Measurements from ENCODE around the gene RGS16. TPM values are rescaled to one million over a fixed set of nuclear protein-coding genes. Genes with fewer than 3 reads are reported as not detected.

Gene RGS16
- total RNA-seq, 4 donors from 2014 or later, result 1.2 to 3.9 (median 3.5) TPM; not detected in 1

GRCh38 chr1:182641561-182641960 is 37.4 kb upstream of the RGS16 start:
- no peaks in the 10 kb centered on the region for H3K4me1 ChIP-seq
- H3K9me3 ChIP-seq, result no peaks in the 10 kb centered on the region
- DNase-seq, result no peak
- no peak overlapping the region for H3K27ac ChIP-seq
- no peak overlapping the region for H3K4me3 ChIP-seq
- no peak for TF ChIP-seq POLR2A (IDR thresholded peaks at IDR 0.05)
- TF ChIP-seq CTCF (IDR thresholded peaks at IDR 0.05), result no peak
- intact Hi-C loops (cut with DNase I; ENCODE audit: low total_unique reads), result no loop called here
- no peaks in the 10 kb centered on the region for H3K27me3 ChIP-seq
- no peaks in the 10 kb centered on the region for H3K36me3 ChIP-seq

DNA sequence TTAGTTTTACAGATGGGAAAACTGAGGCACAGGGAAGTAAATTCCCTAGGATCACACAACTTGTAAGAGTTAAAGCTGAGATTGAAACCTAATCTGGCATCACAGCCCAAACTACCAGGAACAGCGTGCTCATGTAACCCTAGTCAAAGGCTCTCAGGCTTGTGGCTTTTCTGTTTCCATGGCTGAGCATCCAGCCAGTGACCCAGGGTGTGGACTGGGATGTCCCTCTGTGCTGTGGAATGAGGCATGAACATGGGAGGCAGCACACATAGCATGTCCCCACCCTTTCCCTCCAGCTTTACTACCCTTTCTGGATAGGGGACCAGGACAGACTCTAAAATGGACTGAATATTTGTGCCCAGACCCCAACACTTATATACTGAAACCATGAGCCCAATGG is 35.1 kb upstream of the RGS16 start:
- Histone ChIP-seq H3K9me3 (no peaks in the 10 kb centered on the region), H3K27ac (no peak overlapping the region), H3K4me3 (no peak overlapping the region), H3K36me3 (no peaks in the 10 kb centered on the region), H3K27me3 (no peaks in the 10 kb centered on the region), H3K4me1 (no peaks in the 10 kb centered on the region)
- intact Hi-C loops (cut with DNase I; ENCODE audit: low total_unique reads), result no loop called here
- no peak for TF ChIP-seq POLR2A (IDR thresholded peaks at IDR 0.05)
- DNase-seq, result no peak

- no peak for DNase-seq
- H3K9me3 ChIP-seq, result no peaks in the 10 kb centered on the region
- intact Hi-C loops (cut with DNase I; ENCODE audit: low total_unique reads), result no loop called here
- H3K27ac ChIP-seq, result no peak overlapping the region
- H3K36me3 ChIP-seq, result no peaks in the 10 kb centered on the region
- TF ChIP-seq CTCF (IDR thresholded peaks at IDR 0.05) (no peak), POLR2A (IDR thresholded peaks at IDR 0.05) (no peak)
- no peaks in the 10 kb centered on the region for H3K27me3 ChIP-seq
- no peak overlapping the region for H3K4me3 ChIP-seq
- H3K4me1 ChIP-seq, result no peaks in the 10 kb centered on the region
These were observed 33.6 kb upstream of the RGS16 start for GRCh38 chr1:182637769-182638168.

DNA sequence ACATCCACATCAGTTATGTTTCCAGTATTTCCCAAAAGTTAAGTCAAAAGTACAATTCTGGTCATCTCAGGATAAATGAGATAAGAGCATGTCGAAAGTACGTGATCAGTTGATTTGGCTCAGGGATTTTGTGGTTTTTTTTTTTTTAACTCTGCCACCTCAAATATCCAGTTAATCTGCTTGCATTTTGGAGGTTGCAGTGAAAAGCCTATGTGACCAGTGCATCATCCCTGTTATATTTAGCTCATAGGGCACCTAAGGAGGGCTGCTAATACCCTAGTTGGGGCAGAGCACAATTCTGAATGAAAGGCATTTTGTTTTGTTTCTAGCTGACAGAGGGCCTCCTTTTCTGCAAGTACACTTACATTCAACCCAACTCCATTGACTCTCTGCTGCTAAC is 31.7 kb upstream of the RGS16 start:
- Histone ChIP-seq H3K4me1 (no peaks in the 10 kb centered on the region), H3K27ac (no peak overlapping the region), H3K4me3 (no peak overlapping the region), H3K27me3 (no peaks in the 10 kb centered on the region), H3K36me3 (no peaks in the 10 kb centered on the region), H3K9me3 (no peaks in the 10 kb centered on the region)
- DNase-seq, result no peak
- TF ChIP-seq POLR2A (IDR thresholded peaks at IDR 0.05), result no peak
- TF ChIP-seq CTCF (IDR thresholded peaks at IDR 0.05), result no peak
- intact Hi-C loops (cut with DNase I; ENCODE audit: low total_unique reads), result no loop called here

GRCh38 chr1:182634306-182635072 is 30.3 kb upstream of the RGS16 start:
- Histone ChIP-seq H3K36me3 (no peaks in the 10 kb centered on the region), H3K27me3 (no peaks in the 10 kb centered on the region), H3K27ac (no peak overlapping the region), H3K4me3 (no peak overlapping the region), H3K9me3 (no peaks in the 10 kb centered on the region), H3K4me1 (no peaks in the 10 kb centered on the region)
- intact Hi-C loops (cut with DNase I; ENCODE audit: low total_unique reads), result no loop called here
- no peak for TF ChIP-seq POLR2A (IDR thresholded peaks at IDR 0.05)
- no peak for TF ChIP-seq CTCF (IDR thresholded peaks at IDR 0.05)
- DNase-seq, result no peak

Data from uterus (tissue), 4 donors.